Activated naive CD4-positive, alpha-beta T cell treated with anti-CD3 and anti-CD28 coated beads, Interleukin-2, amount 10 ng/mL, durations not matched to agents 7 days and 5 days (primary cell): ENCODE measurements around the gene GRID1.

ENCODE experiments used
- CTCF ChIA-PET: fragments of 350-600 bp; sonication (Branson Sonifier 250); formaldehyde crosslinking; loops from one replicate; lab custom pipeline; 2021; ENCODE audit warnings: antibody characterized with exemption; lab: Charles Lee
- DNase-seq: peaks from one replicate; pipeline ENCODE4 v3.0.0-alpha.2; 2020
- H3K27ac Mint-ChIP-seq: one replicate; pipeline ENCODE4 v1.8.0; 2021; ENCODE audit warnings: mild to moderate bottlenecking, moderate library complexity, mixed read lengths
- H3K27me3 Mint-ChIP-seq: one replicate; pipeline ENCODE4 v1.8.0; 2021; ENCODE audit warnings: mild to moderate bottlenecking, mixed read lengths
- H3K36me3 Mint-ChIP-seq: one replicate; pipeline ENCODE4 v1.8.0; 2021; ENCODE audit warnings: mixed read lengths
- H3K4me1 Mint-ChIP-seq: one replicate; pipeline ENCODE4 v1.8.0; 2021; ENCODE audit warnings: mixed read lengths
- H3K4me3 Mint-ChIP-seq: one replicate; pipeline ENCODE4 v1.8.0; 2021; ENCODE audit warnings: mild to moderate bottlenecking, moderate library complexity, mixed read lengths
- H3K9me3 Mint-ChIP-seq: one replicate; pipeline ENCODE4 v1.8.0; 2021; ENCODE audit warnings: mixed read lengths

The GRID1 gene

DNA sequence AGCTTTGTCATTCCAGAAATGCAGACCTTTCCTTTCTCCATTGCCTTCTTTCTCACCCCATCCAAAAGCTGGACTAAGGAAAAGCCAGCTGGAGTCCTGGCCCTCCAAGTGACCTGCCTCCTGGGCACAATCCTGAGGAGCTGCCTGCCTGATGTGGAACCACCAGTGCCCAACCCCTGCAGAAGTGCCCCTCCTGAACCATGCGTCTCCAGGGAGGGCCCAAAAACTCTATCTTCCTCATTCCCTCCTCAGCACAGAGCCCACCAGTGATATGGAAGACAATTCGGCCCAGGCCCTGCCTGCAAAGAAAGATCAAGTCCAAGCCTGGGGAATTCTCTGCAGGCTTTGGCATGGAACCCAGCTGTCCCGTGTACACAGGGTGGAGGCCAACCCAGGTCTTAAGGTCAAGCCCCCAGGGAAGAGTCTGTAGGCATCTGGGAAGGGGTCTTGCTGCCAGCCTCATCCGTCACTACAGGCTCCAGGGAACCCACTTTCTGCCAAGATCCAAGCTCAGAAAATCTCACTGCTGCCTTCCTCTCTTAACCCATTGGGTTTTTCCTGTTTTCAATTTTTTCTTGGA, 3.5 kb upstream of the GRID1 start:
- no peak overlapping the region for H3K27ac Mint-ChIP-seq
- no peaks in the 10 kb centered on the region for H3K9me3 Mint-ChIP-seq
- CTCF ChIA-PET: interaction anchor here (0.6 kb wide), 1 partner anchor 215 kb away, joined by 3 read pairs; no protein-coding TSS in a partner anchor
- peaks cover 1% of the 10 kb centered on the region for H3K36me3 Mint-ChIP-seq
- peaks cover 85% of the 10 kb centered on the region for H3K27me3 Mint-ChIP-seq
- peaks cover 7% of the 10 kb centered on the region for H3K4me1 Mint-ChIP-seq
- DNase-seq: peak; percentile 1
- H3K4me3 Mint-ChIP-seq: no peak overlapping the region

- Mint-ChIP-seq H3K36me3 (peaks cover 1% of the 10 kb centered on the region), H3K27me3 (peaks cover 87% of the 10 kb centered on the region), H3K4me3 (no peak overlapping the region), H3K4me1 (peaks cover 11% of the 10 kb centered on the region), H3K27ac (no peak overlapping the region), H3K9me3 (no peaks in the 10 kb centered on the region)
- peak; percentile 7 for DNase-seq
- CTCF ChIA-PET: no interaction called here
Measured at GRCh38 chr10:86368987-86369386, 2.4 kb upstream of the GRID1 start.

GRCh38 chr10:86368046-86368445, 1.5 kb upstream of the GRID1 start:
- H3K4me1 Mint-ChIP-seq: peaks cover 13% of the 10 kb centered on the region
- H3K36me3 Mint-ChIP-seq: peaks cover 1% of the 10 kb centered on the region
- H3K27ac Mint-ChIP-seq: no peak overlapping the region
- H3K4me3 Mint-ChIP-seq: peak overlapping the region; percentile 2
- CTCF ChIA-PET: no interaction called here
- H3K27me3 Mint-ChIP-seq: peaks cover 91% of the 10 kb centered on the region
- H3K9me3 Mint-ChIP-seq: no peaks in the 10 kb centered on the region
- peak; percentile 6 for DNase-seq

DNA sequence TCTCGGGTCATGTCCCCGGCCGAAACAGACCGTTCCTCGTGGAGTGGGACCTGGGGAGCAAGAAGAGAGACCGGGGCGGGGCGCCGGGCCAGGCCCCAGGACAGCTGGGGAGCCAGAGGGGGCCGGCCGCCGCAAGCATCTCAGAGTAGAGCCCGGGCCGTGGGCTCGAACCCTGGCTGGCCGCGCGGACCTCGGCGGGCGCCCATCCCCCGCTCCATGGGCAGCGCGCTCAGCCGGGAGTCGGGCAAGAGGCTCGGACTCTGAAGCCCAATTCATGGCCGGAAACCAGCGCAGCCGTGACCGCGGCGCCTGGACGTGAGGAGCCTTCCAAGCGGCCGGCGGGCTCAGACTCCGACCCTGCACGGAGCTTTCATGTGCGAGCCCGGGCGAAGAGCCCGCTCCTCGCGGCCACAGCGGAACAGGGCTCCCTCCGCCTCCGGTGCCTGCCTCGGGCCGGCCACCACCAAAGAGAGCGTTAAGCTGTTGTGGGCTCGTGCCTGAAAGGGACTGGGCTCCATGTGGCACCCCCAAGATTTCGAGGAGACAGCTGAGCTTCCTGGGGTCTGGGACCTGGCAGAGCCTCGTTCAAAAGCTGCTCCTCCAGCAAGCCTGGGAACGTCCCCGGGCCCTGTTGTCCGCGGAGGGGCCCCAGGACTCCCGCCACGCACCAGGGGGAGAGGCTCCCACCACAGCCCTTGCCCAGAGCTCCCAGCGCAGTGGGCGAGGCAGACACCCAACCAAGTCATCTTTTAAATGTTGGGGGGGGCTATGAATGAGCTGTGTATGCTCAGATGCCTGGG, 757 bp upstream of the GRID1 start:
- DNase-seq: peak; percentile 19
- Mint-ChIP-seq H3K4me3 (no peak overlapping the region), H3K9me3 (no peaks in the 10 kb centered on the region), H3K27me3 (peaks cover 95% of the 10 kb centered on the region), H3K36me3 (peaks cover 1% of the 10 kb centered on the region), H3K27ac (no peak overlapping the region), H3K4me1 (peaks cover 13% of the 10 kb centered on the region)
- CTCF ChIA-PET: no interaction called here

DNA sequence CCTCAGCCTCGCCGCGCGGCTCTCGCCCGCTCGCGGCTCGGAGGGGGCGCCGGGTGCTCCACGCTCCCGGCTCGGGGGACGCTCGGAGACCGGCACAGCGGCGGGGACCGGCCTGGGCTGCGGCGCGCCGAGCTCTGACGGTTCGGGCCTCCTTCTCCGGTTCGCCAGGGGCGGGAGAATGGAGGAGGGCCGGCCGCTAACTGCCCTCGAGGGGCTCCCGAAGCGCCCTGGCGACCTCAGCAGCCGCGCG, 232 bp upstream of the GRID1 start:
- DNase-seq: no peak
- no peak overlapping the region for H3K4me3 Mint-ChIP-seq

DNA sequence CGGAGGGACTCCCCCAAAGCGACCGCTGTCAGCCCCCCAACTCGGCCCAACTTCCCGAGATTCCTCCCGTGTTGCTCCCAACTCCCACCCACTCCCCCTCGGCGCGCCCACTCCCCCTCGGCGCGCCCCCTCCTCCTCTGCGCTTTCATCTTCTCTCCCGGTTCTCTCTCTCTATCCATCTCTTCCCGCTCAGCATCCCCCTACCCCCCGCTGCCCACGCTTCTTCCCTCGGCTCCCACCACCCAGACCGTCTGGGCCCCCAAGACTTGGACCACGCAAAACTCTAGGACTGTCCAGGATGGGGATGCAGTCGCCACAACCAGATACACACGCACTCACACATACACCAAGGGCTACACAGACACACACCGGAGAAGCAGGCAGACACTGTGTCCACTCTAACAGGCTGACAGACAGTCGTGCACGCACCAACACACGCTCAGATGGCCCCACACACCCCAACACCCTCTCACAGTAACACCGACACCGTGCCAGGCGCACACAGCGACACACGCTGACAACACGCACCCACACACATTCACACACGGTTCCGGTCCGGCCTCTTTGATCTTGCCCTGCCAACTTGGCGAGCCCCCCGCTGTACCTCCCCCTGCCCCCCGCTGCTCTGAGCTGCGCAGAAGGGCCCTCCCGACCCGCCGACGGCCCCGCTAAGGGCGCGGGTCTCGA, 1.1 kb downstream of the GRID1 start:
- peaks cover 97% of the 10 kb centered on the region for H3K27me3 Mint-ChIP-seq

More for the DNA sequence above, 232 bp upstream of the GRID1 start:
- Mint-ChIP-seq H3K27me3 (peaks cover 95% of the 10 kb centered on the region), H3K27ac (no peak overlapping the region), H3K4me1 (peaks cover 13% of the 10 kb centered on the region), H3K36me3 (peaks cover 1% of the 10 kb centered on the region), H3K9me3 (no peaks in the 10 kb centered on the region)
- CTCF ChIA-PET: no interaction called here

GRCh38 chr10:86364491-86365345, 1.9 kb downstream of the GRID1 start:
- peak; percentile 18 for DNase-seq
- no peak overlapping the region for H3K27ac Mint-ChIP-seq
- CTCF ChIA-PET: interaction anchor here (0.7 kb wide), 1 partner anchor 18 kb away, joined by 3 read pairs; no protein-coding TSS in a partner anchor
- peaks cover 90% of the 10 kb centered on the region for H3K27me3 Mint-ChIP-seq
- no peaks in the 10 kb centered on the region for H3K9me3 Mint-ChIP-seq
- H3K36me3 Mint-ChIP-seq: peaks cover 1% of the 10 kb centered on the region
- no peak overlapping the region for H3K4me3 Mint-ChIP-seq
- H3K4me1 Mint-ChIP-seq: peaks cover 13% of the 10 kb centered on the region

More for the DNA sequence above, 1.1 kb downstream of the GRID1 start:
- H3K4me3 Mint-ChIP-seq: peak overlapping the region; percentile 23
- CTCF ChIA-PET: no interaction called here
- DNase-seq: peak; percentile 20
- H3K27ac Mint-ChIP-seq: no peak overlapping the region
- H3K4me1 Mint-ChIP-seq: peaks cover 13% of the 10 kb centered on the region
- no peaks in the 10 kb centered on the region for H3K9me3 Mint-ChIP-seq
- H3K36me3 Mint-ChIP-seq: peaks cover 1% of the 10 kb centered on the region

- peaks cover 1% of the 10 kb centered on the region for H3K36me3 Mint-ChIP-seq
- peaks cover 13% of the 10 kb centered on the region for H3K4me1 Mint-ChIP-seq
- no peaks in the 10 kb centered on the region for H3K9me3 Mint-ChIP-seq
- CTCF ChIA-PET: interaction anchor here (0.7 kb wide), 1 partner anchor 18 kb away, joined by 3 read pairs; no protein-coding TSS in a partner anchor
- H3K27me3 Mint-ChIP-seq: peaks cover 82% of the 10 kb centered on the region
- DNase-seq: peak; percentile 23
- peak overlapping the region; percentile 37 for H3K27ac Mint-ChIP-seq
- H3K4me3 Mint-ChIP-seq: no peak overlapping the region
Measured at GRCh38 chr10:86363833-86364490, 2.6 kb downstream of the GRID1 start.

DNA sequence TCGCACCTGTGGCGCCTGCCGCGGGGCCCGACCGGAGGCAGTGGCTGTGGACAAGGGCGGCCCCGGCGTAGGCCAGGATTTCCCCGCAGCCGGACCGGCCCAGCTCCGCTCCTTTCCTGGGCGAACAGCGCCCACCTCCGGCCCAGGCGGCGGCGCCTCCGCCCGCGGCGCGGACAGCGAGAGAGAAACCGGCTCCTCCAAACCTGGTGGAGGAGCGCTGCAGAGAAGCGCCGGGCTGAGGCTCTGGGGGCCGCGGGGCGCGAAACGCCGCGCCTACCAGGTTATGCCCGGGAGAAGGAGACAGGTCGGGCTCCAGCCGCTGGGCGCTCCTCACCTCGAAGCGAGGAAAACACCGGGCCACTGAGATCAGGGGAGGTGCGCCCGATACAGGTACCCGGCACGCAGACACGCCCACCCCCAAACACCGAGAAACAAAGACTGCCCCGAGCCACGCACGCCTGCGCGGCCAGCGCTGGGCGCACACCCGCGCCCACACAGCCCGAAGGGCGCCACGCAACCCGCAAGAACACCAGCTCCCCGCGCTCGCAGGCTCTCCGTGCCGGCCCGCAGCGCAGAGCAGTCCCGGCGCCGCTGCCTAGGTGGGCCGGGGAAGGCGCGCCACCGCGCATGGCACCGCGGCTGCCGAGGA, 3.3 kb downstream of the GRID1 start:
- CTCF ChIA-PET: no interaction called here
- DNase-seq: peak; percentile 20
- Mint-ChIP-seq H3K27ac (no peak overlapping the region), H3K36me3 (peaks cover 1% of the 10 kb centered on the region), H3K9me3 (no peaks in the 10 kb centered on the region), H3K4me3 (no peak overlapping the region), H3K27me3 (peaks cover 76% of the 10 kb centered on the region), H3K4me1 (peaks cover 13% of the 10 kb centered on the region)

DNA sequence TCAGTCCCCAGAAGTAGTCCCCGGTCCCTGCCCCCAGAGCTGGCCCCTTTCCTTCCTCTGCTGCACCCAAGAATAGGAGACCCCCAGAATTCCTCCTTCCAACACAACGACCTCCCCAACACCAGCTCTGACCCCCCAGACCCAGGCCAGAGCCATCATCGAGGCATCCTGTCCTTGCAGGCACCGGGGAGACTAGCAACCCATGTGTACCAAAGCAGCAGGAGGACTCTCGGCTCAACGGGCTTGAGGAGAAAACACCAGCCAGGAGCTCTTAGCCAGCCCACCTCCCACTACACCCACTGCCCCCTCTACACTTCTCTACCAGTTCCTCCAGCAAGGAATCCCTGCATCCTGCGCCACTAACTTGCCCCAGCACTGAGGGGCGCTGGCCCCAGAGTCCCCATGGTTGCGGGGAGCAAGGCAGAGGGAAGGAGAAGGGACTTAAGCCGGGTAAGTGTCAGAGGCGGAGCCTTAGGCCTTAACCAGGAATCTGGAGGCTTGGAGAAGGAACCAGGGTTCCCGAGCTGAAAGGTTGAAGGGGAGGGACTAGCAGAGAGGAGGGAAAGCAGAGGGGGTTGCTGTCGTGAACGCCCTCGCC, 3.9 kb downstream of the GRID1 start:
- H3K9me3 Mint-ChIP-seq: no peaks in the 10 kb centered on the region
- no peak overlapping the region for H3K27ac Mint-ChIP-seq
- H3K27me3 Mint-ChIP-seq: peaks cover 74% of the 10 kb centered on the region
- no peaks in the 10 kb centered on the region for H3K36me3 Mint-ChIP-seq
- peaks cover 10% of the 10 kb centered on the region for H3K4me1 Mint-ChIP-seq
- CTCF ChIA-PET: no interaction called here
- DNase-seq: no peak
- H3K4me3 Mint-ChIP-seq: no peak overlapping the region

DNA sequence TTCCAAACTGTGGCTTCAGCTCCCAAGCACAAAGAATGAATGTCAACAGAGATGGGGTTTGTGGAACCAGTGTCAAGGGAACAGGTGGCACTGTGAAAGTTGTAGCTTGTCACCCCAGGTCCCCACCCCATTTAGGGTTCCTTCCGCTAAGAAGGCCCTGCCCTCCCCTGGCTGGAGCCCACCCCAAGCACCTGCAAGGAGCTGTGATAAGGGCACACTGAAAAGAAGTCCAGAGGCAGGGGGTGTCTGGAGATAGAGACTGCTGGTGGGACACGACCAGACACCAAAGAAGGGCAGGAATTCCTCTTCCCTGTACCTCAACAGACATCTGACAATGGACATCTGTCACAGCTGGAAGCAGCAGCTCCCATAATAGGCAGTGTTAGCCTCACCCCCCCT, 4.5 kb downstream of the GRID1 start:
- peak; percentile 4 for DNase-seq
- Mint-ChIP-seq H3K4me1 (peaks cover 10% of the 10 kb centered on the region), H3K27ac (no peak overlapping the region), H3K4me3 (no peak overlapping the region), H3K9me3 (no peaks in the 10 kb centered on the region), H3K36me3 (no peaks in the 10 kb centered on the region), H3K27me3 (peaks cover 69% of the 10 kb centered on the region)
- CTCF ChIA-PET: no interaction called here

- no peaks in the 10 kb centered on the region for H3K9me3 Mint-ChIP-seq
- H3K4me3 Mint-ChIP-seq: no peak overlapping the region
- peak; percentile 19 for DNase-seq
- CTCF ChIA-PET: no interaction called here
- H3K27ac Mint-ChIP-seq: no peak overlapping the region
- no peaks in the 10 kb centered on the region for H3K36me3 Mint-ChIP-seq
- H3K27me3 Mint-ChIP-seq: peaks cover 66% of the 10 kb centered on the region
- H3K4me1 Mint-ChIP-seq: peaks cover 10% of the 10 kb centered on the region
Measured at GRCh38 chr10:86361156-86362128, 5.2 kb downstream of the GRID1 start.
